Middle frontal gyrus (tissue), 1 donor: ENCODE results near the gene CCDC28B.
"Not testable (repeated sequence)": the region's sequence is repeated elsewhere in the genome, so short reads cannot be mapped to it uniquely, and the experiment has no call there.

Experiments
- DNase-seq: peaks from one replicate; pipeline ENCODE4 v3.0.0-alpha.2; 2015; ENCODE audit warnings: low spot score; ENCODE audit errors: extremely low spot score

The CCDC28B gene

GRCh38 chr1:32200226-32201010 lies at the start of gene CCDC28B:
Gene CCDC28B (plus strand): TSS chr1:32200595. CDS start chr1:32201936, 1,341 bp downstream.
- DNase-seq: no peak

DNA sequence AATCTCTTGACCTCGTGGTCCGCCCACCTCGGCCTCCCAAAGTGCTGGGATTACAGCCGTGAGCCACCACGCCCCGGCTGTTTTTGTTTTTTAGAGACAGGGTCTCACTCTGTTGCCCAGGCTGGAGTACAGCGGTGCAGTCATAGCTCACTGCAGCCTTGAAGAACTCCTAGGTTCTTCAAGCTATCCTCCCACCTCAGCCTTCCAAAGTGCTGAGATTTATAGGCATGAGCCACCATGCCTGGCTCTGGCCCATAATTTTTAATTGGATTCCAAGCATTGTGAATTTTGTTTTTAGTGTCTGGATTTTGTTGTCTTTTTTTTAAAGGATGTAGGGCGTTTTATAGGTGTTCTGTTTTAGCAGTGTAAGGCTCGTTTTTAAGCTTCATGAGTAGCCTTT lies 49.5 kb upstream of the CCDC28B start:
- no peak for DNase-seq

- no peak for DNase-seq
Measured at GRCh38 chr1:32151319-32151787, 49.0 kb upstream of the CCDC28B start.

GRCh38 chr1:32159189-32159588 lies 41.2 kb upstream of the CCDC28B start:
- no peak for DNase-seq

DNA sequence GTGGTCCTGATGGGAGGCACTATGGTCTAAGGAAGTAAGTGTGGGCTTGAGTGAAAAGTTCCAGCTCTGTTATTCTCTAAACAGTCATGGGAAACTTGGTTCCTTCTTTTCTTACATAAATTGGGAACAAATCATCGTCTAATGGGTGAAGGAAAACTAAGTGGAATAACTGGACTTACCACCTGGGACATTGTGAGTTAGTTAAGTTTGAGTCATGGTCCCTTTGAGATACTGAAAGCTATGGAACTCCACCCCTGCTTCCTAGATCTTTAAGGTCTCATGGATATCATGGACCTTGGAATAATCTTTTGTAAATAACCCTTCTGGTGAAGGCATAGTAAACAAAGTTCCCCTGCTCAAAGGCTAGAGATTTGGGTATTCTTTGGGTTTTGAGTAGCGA lies 37.0 kb upstream of the CCDC28B start:
- DNase-seq: no peak

DNA sequence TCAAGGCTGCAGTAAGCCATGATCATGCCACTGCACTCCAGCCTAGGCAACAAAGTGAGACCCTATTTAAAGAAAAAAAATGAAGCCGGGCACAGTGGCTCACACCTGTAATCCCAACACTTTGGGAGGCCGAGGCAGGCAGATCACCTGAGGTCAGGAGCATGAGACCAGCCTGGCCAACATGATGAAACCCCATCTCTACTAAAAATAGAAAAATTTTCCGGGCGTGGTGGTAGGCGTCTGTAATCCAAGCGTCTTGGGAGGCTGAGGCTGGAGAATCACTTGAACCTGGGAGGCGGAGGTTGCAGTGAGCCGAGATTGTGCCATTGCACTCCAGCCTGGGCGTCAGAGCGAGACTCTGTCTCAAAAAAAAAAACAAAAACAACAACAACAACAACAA lies 34.8 kb upstream of the CCDC28B start:
- DNase-seq: not testable (repeated sequence)

- no peak for DNase-seq
Measured at GRCh38 chr1:32170991-32171390, 29.4 kb upstream of the CCDC28B start.

- DNase-seq: no peak
Measured at GRCh38 chr1:32172621-32173245, 27.7 kb upstream of the CCDC28B start.

- no peak for DNase-seq
Measured at GRCh38 chr1:32178380-32179192, 21.8 kb upstream of the CCDC28B start.

- DNase-seq: no peak
Measured at GRCh38 chr1:32179193-32179442, 21.3 kb upstream of the CCDC28B start.

DNA sequence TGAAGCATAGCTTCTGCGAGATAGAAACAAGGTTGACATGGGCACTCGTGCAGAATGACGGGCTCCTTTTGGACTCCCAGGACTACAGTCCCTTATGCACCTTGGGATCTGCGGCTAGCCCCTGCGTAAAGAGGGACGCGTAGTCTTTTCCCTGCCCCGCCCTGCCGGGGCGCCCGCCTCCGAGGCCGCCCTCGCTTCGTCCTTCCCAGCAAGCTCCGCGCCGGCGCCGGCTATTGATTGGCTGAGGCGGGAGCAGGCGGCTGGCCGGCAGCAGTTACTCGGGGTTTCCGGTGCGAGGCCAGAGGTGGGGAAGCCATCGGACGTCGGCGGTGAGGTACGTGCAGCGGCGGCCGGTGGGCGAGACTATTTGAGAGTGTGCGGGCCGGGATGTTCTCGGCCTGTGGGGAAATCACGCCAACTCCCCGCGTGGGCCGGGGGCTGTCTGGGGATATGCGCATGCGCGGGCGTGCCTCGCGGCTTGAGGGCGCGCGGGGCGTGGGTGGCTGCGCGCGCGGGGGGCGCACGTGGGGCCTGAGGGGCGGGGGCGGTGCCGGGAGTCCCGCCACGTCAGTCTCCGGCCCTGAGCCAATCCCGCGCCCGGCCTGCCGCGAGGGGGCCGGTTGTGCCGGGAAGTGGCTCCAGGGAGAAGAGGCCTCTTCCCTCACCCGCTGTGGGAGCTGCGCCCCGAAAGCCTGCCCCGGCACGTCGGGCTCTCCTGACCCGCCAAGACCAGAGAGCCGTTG lies 20.8 kb upstream of the CCDC28B start, which contains the start of gene TXLNA:
Gene TXLNA, plus strand, starts transcription at position 233 of the 743 bp plus-strand sequence. CDS start 671 bp downstream, outside the sequence.
- DNase-seq: peak; percentile 84

DNA sequence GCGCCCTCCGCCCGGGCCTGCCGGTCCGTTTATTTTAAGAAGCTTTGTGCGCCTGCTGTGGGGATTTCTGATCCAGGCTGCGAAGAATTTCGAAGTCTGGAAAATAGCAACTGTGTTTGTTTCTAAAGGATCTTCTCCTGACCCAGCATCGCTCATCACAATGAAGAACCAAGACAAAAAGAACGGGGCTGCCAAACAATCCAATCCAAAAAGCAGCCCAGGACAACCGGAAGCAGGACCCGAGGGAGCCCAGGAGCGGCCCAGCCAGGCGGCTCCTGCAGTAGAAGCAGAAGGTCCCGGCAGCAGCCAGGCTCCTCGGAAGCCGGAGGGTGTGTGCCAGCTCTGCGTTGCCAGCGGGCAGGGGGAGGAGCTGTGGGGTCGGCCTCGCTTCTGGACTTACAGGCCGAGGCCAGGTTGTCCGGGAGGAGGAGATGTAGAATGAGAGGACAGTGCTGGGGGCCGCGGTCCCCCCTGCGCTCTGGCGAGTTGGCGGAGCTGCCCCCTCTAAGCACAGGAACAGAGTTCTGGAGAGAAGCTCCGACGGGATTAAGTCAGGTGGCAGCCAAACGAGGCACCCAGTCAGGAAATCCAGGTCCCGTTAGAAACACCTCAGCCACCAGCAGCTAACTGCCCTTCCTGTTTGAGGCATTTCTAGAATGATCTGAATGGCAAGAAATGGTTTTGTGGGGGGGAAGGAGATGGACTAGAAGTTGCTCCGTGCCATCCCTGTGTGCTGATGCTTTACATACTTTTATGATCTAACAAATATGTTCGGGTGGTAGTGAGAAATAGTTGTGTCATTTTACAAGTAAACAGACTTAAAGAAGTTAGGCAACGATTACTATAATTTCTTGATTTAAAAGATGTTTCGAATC lies 20.0 kb upstream of the CCDC28B start:
- DNase-seq: no peak

DNA sequence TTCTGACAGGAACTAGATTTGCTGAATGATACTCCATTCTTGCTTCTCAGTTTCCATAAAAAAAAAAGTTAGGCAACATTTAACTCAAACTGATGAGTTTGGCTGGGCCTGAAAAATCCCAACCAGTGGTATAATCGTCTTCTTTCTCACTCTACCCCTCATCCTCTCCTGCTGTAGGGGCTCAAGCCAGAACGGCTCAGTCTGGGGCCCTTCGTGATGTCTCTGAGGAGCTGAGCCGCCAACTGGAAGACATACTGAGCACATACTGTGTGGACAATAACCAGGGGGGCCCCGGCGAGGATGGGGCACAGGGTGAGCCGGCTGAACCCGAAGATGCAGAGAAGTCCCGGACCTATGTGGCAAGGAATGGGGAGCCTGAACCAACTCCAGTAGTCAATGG lies 19.3 kb upstream of the CCDC28B start:
- no peak for DNase-seq

GRCh38 chr1:32181563-32181962 lies 18.8 kb upstream of the CCDC28B start:
- DNase-seq: no peak

GRCh38 chr1:32182060-32182459 lies 18.3 kb upstream of the CCDC28B start:
- no peak for DNase-seq

DNA sequence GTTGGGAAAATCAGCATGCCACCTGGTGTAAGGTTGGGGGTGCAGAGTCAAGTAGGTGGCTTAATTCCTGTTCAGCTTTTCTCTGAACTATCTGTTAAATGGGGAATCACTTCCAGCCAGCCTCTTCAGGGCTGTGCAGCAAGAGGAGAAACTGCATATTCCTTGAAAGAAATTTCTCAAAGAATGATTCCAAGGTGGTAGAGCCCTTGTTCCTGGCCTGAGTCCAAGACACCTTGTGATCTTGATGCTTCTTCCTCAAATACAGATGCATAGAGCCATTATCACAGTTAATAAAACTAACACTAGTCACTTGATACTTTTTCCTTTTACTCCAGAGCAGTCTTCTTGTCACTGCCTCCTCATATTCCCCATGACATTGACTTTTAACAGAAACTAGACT lies 15.7 kb upstream of the CCDC28B start:
- no peak for DNase-seq

DNA sequence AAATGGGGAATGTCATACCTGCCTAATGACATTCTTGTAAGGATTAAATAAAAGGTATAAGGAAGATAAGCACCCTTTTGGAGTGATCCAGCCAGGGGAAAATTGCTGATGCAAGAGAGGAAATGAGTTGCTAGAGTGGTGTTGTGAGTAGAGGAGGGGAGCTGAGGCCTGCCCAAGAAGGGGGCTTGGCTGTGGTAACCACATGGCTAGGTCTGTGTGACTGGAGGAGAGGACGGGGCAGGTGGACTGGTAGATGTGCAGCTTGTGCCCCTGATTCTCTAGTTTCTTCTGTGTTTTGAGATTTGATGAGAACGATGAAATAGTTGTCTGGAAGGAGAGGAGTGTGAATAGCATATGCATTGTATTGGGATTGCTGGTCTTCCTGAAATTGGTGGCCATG lies 14.3 kb upstream of the CCDC28B start:
- no peak for DNase-seq

DNA sequence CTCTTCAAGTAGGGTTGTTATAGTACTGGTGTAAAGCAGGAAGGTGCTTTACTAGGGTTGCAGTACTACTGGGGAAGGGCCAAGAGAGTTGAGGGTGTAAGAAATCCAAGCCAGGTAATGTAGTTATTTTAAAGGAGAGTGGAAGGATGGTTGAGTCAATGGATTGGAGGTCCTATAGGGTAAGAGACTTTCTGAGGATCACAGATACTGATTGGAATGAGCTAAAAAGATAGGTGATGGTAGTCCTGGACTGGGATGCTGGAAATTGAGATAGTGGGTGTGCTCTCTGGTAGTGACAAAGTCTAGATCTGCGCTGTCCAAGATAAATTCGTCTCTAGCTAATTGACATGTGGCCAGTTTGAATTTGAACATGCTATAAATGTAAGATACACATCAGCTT lies 13.9 kb upstream of the CCDC28B start:
- DNase-seq: no peak

DNA sequence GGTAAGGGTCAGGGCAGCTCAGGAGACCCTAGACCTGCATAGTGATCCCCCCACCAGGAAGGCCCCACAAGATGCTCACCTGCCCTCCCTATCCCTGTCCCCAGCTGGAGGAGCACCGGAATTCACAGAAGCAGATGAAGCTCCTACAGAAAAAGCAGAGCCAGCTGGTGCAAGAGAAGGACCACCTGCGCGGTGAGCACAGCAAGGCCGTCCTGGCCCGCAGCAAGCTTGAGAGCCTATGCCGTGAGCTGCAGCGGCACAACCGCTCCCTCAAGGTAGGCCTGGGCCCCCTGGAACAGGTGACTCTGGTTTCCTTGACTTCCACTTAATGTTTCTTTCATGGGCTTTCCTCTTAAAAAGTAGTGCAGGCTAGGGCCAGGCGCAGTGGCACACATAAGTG lies 12.5 kb upstream of the CCDC28B start:
- no peak for DNase-seq

- no peak for DNase-seq
Measured at GRCh38 chr1:32192220-32192948, 8.0 kb upstream of the CCDC28B start.
